GM19438 (cell line): ENCODE measurements around the gene ANKRD28.
A peak's percentile ranks its signal among the peaks of the same experiment; 100 is the strongest.
"Not testable (repeated sequence)": the region's sequence is repeated elsewhere in the genome, so short reads cannot be mapped to it uniquely, and the experiment has no call there.

Source experiments
- ATAC-seq: cut with Tn5 transposase; IDR thresholded peaks from one replicate; pipeline ENCODE4 v1.9.1; 2021; ENCODE audit warnings: low read depth; ENCODE audit not compliant: unreplicated experiment

The ANKRD28 gene

DNA sequence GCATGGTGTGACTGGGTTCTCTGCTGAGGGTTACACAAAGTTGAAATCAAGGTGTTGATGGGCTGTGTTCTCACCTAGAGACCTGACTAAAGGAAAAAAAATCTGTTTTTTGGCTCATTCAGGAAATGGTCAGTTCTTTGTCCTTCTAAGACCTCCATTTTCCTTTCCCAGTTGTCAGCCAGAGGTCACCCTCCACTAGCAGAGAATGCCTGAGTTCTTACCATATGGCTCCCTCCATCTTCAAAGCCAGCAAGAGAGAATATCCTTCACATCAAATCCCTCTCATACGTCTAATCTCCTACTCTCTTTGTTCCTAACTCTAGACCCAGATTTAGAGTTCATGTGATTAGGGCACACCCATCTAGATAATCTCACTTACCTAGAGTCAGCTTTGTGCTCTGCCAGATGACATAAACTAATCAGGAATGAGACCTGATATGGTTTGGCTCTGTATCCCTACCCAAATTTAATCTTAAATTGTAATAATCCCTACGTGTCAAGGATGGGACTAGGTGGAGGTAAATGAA, 19.4 kb downstream of the ANKRD28 start:
- no peak for ATAC-seq

- ATAC-seq: not testable (repeated sequence)
Measured at GRCh38 chr3:15774931-15775560, 22.7 kb downstream of the ANKRD28 start.

GRCh38 chr3:15771444-15771843, 26.3 kb downstream of the ANKRD28 start:
- ATAC-seq: no peak

DNA sequence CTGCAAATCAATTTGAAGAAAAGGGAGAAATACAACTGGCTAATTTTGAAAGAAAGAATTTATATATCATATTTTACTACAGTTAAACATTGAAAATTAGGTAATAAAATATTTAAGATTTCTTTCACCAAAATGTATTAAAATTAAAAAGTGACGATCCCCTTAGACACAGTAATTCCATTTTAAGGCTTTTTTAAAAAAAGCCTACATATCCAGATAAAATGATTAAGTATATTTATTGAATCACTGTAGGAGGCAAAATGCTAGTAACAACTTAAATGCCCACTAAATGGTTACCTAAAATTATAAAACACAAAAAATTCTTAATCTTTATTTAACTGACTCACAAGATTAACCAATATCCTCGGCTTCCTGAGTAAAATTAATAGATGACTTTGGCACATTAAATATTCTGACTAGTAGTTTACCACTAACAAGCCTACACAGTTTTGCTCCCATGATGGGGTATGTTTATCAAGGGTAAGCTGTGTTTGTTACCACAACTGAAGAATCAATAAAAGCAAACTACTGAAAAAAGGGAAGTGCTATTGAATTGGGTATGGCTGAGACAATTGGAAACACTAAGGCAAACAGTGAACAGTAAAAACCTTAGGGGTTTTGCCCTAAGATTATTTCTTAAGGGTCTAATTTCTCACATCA, 28.4 kb downstream of the ANKRD28 start:
- peak; percentile 50 for ATAC-seq

GRCh38 chr3:15768421-15769255, 29.1 kb downstream of the ANKRD28 start:
- no peak for ATAC-seq

- ATAC-seq: no peak
Measured at GRCh38 chr3:15766406-15766805, 31.4 kb downstream of the ANKRD28 start.

- no peak for ATAC-seq
Measured at GRCh38 chr3:15758295-15758694, 39.5 kb downstream of the ANKRD28 start.

- ATAC-seq: no peak
Measured at GRCh38 chr3:15757824-15758223, 40.0 kb downstream of the ANKRD28 start.

DNA sequence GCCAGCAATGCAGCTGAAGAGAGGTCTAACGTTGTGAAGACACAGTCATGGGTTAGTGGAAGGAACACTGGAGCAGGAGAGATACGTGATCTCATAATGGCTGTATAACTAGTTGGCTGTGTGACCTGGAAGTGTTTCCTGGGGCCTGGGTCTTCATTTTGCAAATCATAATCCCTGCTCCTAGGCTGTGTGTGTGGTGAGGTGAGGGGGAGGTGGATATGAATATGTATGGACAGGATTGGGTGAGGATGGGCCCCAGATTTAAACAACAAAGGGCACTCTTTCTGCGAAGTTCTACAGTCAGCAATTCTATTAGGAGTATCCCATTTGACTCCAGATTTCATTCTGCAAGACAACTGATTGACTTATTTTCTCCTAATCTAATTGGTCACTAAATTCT, 41.3 kb downstream of the ANKRD28 start:
- ATAC-seq: no peak

DNA sequence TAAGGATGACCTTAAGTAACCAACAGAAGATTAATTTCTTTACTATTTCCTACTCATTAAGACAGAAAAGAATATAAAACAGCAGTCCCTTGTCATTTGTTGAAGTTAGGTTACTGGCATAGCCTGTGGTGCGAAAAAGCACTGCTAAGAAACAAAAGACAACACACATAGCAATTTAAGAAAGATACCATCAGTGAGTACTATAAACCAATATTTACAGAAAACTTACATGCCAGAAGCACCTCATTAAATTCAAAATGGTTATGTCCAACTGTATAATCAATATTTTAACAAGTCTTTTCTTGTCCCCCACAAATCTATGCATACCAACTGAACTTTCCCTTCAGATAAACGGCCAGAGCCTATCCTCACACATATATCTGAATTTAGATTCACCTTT, 42.0 kb downstream of the ANKRD28 start:
- no peak for ATAC-seq

DNA sequence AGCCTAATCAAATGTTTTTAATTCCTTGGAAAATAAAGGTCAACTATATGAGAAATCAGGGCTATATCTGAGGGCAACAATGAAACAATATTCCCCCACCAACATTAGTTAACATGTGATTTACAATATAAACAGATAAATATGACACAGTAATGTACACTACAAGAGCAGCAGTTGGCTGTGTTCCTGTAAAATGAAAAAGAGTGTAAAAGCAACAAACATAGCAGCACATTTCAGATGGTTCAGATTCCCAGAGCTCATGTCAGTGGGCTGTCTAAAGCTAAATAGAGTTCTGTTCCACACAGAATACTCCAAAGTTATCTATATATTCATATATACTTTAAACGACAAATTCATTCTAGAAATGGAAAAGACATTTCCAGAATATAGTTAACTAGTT, 42.6 kb downstream of the ANKRD28 start:
- ATAC-seq: no peak

GRCh38 chr3:15754047-15754446, 43.7 kb downstream of the ANKRD28 start:
- ATAC-seq: no peak

DNA sequence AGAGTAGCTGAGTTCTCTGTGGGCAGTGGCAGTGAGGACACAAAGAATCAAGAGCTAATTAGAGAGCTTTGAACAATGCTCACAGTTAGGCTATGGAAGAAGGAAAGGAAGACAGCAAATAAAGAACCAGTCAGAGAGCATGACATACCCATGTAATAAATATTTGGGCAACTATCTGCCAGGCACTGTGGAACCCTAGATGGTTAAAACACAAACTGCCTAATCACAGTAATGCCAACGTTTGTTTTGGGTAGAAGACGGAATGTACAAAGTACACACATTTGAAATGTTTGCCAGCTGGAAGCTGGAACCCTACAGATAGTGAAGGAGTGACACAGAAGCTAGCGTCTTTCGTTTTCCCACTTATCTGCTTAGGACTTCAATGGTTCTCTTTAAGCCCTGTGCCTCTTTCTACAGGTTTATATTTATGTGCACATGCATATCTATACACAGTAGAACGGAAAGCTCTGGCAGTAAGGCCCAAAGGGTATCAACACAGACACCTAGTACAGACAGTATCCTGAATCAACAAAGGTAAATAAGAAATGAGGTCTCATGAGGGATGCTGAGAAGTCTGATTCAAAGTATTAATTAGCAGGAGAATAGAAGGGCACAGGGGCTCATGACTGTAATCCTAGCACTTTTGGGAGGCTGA, 44.6 kb downstream of the ANKRD28 start:
- ATAC-seq: no peak

GRCh38 chr3:15750879-15751278, 46.9 kb downstream of the ANKRD28 start:
- no peak for ATAC-seq

- ATAC-seq: no peak
Measured at GRCh38 chr3:15750143-15750542, 47.6 kb downstream of the ANKRD28 start.

DNA sequence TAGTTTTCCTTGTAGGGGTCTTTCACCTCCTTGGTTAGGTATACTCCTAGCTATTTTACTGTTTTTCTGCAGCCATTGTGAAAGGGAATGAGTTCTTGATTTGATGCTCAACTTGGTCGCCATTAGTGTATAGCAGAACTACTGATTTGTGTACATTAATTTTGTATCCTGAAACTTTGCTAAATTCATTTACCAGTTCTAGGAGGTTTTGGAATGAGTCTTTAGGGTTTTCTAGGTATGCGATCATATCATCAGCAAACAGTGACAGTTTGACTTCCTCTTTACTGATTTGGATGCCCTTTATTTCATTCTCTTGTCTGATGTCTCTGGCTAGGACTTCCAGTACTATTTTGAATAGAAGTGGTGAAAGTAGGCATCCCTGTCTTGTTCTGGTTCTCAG, 51.9 kb downstream of the ANKRD28 start:
- not testable (repeated sequence) for ATAC-seq

DNA sequence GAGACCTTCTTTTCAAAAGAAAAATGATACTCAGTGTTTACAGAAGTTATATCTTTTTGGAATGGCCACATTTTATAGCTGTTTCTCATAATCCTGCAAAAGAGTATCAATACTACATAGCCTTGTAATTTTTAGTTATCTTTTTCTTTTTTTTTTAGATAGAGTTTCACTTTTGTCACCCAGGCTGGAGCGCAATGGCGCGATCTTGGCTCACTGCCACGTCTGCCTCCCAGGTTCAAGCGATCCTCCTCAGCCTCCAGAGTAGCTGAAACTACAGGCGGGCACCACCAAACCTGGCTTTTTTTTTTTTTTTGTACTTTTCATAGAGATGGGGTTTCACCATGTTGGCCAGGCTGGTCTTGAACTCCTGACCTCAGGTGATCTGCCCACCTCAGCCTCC, 53.6 kb downstream of the ANKRD28 start:
- no peak for ATAC-seq

DNA sequence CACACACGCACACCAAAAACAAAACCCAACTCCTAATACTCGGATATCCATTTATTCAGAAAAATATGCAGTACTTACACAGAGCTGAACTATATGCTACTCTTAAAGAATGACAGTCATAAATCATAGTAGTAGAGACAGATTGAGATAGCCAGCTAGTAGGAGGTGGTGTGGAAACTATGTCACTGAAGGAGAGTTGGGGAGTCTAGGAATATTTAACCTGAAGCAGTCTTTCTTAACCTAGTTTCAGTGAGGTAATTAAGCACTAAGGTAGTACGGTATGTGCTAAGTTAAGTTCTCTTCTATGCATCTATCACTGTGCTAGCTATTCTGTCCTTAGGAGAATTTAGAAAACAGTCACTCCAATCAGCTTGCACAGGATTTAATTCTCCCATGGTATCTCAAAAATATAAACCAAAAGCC, 54.2 kb downstream of the ANKRD28 start:
- ATAC-seq: no peak

GRCh38 chr3:15742236-15742635, 55.5 kb downstream of the ANKRD28 start:
- ATAC-seq: not testable (repeated sequence)

GRCh38 chr3:15738616-15739005, 59.2 kb downstream of the ANKRD28 start:
- ATAC-seq: not testable (repeated sequence)

- no peak for ATAC-seq
Measured at GRCh38 chr3:15731024-15731423, 66.8 kb downstream of the ANKRD28 start.
